ENCODE results near the gene FGD5. TPM values are rescaled to one million over a fixed set of nuclear protein-coding genes. Genes with fewer than 3 reads are reported as not detected.

FGD5 gene, protein sequence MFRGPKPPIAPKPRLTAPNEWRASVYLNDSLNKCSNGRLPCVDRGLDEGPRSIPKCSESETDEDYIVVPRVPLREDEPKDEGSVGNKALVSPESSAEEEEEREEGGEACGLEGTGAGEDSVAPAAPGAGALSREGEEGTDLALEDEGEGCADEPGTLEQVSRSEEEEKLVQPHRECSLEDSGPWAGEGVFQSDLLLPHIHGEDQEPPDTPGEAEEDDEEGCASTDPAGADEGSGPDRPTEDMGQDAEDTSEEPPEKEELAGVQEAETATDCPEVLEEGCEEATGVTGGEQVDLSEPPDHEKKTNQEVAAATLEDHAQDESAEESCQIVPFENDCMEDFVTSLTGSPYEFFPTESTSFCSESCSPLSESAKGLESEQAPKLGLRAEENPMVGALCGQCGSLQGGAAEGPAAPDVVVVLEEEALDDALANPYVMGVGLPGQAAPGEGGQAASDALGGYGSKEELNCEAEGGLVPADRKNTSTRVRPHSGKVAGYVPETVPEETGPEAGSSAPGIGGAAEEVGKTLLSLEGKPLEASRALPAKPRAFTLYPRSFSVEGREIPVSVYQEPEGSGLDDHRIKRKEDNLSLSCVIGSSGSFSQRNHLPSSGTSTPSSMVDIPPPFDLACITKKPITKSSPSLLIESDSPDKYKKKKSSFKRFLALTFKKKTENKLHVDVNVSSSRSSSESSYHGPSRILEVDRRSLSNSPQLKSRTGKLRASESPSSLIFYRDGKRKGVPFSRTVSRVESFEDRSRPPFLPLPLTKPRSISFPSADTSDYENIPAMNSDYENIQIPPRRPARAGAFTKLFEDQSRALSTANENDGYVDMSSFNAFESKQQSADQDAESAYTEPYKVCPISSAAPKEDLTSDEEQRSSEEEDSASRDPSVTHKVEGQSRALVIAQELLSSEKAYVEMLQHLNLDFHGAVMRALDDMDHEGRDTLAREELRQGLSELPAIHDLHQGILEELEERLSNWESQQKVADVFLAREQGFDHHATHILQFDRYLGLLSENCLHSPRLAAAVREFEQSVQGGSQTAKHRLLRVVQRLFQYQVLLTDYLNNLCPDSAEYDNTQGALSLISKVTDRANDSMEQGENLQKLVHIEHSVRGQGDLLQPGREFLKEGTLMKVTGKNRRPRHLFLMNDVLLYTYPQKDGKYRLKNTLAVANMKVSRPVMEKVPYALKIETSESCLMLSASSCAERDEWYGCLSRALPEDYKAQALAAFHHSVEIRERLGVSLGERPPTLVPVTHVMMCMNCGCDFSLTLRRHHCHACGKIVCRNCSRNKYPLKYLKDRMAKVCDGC (N-terminal part only)
- not detected for total RNA-seq (2021; fragmentation: NEBNext Ultra II Directional; extraction: Animal tissue kit (Norgen Biotek cat#: 25700))
- long read RNA-seq = 0 reads

DNA sequence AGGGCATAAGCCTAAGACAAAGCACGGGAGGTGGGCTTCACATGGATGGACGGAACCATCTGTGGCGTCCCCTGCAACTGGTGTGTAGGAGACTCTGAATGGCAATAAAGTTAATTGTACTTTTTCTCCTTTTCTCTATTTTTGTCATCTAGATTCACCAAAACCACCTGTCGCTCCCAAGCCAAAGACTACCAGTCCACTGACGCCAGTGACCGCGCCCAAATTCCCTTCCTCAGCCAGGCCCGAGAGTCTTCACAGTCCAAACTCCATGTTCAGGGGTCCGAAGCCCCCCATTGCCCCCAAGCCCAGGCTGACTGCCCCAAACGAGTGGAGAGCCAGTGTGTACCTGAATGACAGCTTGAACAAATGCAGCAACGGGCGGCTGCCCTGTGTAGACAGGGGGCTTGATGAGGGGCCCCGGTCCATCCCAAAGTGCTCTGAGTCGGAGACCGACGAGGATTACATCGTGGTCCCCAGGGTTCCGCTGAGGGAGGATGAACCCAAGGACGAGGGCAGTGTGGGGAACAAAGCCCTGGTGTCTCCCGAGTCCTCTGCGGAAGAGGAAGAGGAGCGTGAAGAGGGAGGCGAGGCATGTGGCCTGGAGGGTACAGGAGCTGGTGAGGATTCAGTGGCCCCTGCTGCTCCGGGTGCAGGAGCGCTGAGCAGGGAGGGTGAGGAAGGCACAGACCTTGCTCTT is at the start of gene FGD5:
Gene FGD5 (plus strand): TSS at position 159 of the 697 bp plus-strand sequence. CDS start 110 bp downstream, at position 269.
- Mint-ChIP-seq H3K27me3 (ENCODE audit: insufficient read depth) (peaks cover 33% of the 10 kb centered on the region), H3K4me1 (ENCODE audit: low read depth) (no peaks in the 10 kb centered on the region), H3K27ac (no peak within 1 kb of the TSS), H3K9me3 (no peaks in the 10 kb centered on the region), H3K36me3 (ENCODE audit: low read depth) (no peaks in the 10 kb centered on the region), H3K4me3 (no peak within 1 kb of the TSS)
- TF ChIP-seq, protein P1, sequence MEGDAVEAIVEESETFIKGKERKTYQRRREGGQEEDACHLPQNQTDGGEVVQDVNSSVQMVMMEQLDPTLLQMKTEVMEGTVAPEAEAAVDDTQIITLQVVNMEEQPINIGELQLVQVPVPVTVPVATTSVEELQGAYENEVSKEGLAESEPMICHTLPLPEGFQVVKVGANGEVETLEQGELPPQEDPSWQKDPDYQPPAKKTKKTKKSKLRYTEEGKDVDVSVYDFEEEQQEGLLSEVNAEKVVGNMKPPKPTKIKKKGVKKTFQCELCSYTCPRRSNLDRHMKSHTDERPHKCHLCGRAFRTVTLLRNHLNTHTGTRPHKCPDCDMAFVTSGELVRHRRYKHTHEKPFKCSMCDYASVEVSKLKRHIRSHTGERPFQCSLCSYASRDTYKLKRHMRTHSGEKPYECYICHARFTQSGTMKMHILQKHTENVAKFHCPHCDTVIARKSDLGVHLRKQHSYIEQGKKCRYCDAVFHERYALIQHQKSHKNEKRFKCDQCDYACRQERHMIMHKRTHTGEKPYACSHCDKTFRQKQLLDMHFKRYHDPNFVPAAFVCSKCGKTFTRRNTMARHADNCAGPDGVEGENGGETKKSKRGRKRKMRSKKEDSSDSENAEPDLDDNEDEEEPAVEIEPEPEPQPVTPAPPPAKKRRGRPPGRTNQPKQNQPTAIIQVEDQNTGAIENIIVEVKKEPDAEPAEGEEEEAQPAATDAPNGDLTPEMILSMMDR (IDR thresholded peaks at IDR 0.05) = no peak
- DNase-seq = no peak

DNA sequence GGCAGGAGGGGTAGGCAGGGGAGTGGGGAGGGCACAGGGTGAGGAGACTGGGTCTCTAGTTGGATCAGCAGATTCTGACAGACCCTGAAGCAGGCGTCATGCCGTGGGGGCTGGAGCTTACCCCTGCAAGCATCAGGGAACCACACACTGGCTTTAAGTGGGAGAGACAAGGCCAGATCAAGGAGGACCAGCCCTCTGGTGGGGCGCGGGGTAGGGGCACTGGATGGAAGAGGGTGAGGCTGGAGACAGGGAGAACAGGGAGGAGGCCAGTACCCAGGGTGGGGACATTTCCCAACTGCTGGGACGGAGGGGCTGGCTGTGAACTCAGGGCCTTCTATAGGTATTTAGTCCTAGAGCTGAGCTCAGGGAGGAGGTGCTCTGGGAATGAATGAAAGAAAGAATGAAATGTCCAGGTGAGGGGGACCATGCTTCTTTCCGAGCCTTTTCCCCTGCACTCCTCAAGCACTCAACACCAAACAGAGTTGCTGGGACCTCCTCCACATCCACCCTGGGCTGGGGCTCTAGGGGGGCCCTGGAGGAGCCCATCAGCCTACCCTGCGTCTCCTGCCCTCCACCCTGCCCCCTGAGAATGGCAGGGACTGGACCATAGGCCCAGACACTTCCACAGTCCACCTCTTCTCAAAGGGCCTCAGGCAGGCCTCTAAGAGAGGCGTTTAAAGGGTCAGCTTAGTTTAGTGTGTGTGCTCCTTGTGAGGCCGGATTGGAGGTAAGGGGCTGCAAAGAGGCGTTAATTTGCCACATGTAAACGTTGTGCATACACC is 49.0 kb upstream of the FGD5 start:
- Mint-ChIP-seq H3K4me1 (ENCODE audit: low read depth) (no peaks in the 10 kb centered on the region), H3K27me3 (ENCODE audit: insufficient read depth) (peaks cover 48% of the 10 kb centered on the region), H3K36me3 (ENCODE audit: low read depth) (no peaks in the 10 kb centered on the region), H3K4me3 (no peak overlapping the region), H3K27ac (no peak overlapping the region), H3K9me3 (no peaks in the 10 kb centered on the region)
- TF ChIP-seq, protein P1 (IDR thresholded peaks at IDR 0.05) = no peak
- DNase-seq = no peak

DNA sequence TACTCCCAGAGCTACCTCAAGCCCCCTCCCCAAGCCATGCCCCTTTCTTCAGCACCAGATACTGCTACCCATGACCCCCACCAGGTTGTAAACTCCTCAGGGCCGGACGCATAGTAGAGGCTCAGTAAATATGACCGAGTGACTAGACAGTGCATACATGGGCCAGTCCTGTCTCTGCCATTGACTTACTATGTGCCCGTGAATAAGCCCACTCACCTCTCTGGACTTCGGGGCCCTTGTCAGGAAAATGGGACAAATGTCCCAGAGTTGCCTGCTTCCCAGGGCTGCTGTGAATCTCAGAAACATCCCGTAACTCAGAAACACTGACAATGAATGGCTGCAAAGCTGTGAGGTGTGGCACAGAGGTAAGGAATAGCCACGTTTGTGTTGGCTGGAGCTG is 48.2 kb upstream of the FGD5 start:
- H3K36me3 Mint-ChIP-seq (ENCODE audit: low read depth) = no peaks in the 10 kb centered on the region
- no peak for DNase-seq
- H3K27ac Mint-ChIP-seq = no peak overlapping the region
- TF ChIP-seq, protein P1 (IDR thresholded peaks at IDR 0.05) = no peak
- H3K4me3 Mint-ChIP-seq = no peak overlapping the region
- H3K27me3 Mint-ChIP-seq (ENCODE audit: insufficient read depth) = peaks cover 51% of the 10 kb centered on the region
- H3K4me1 Mint-ChIP-seq (ENCODE audit: low read depth) = no peaks in the 10 kb centered on the region
- H3K9me3 Mint-ChIP-seq = no peaks in the 10 kb centered on the region

DNA sequence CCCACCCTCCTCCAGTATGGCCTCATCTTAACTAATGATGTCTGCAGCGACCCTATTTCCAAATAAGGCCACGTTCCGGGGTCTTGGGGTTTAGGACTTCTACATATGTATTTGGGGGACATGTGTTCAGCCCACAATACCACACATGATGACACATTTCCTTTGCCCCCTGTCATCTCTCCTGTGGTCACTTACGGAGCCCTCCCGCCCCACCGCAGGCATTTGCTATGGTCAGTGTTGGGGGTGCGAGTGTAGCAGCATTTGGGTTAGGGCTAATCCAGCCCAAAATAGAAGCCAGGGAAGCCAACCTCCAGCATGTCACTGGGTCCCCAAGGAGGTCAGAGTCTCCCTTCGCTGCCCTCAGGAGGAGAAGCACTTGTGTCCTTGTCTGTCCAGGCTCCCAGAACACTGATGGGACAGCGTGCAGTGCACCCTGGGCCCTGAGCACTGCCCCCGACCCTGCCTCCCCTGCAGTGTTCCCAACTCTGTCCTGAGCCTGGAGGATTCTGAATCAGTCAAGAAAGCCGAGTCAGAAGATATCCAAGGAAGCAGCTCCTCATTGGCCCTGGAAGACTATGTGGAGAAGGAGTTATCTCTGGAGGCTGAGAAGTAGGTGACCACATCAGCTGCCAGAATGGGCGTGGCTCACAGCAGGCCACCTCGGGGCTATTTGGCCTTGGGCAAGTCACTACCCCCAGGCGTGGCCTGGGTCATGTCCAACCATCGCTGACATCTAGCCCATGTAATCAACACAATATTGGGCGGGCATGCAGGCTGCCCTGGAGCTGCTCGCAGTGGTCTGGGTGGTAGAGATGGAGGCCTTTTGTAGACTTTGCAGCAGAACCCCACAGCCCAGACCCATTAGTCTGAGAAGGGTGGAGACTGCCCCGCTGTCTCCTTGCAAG is 46.9 kb upstream of the FGD5 start:
- Mint-ChIP-seq H3K27ac (no peak overlapping the region), H3K36me3 (ENCODE audit: low read depth) (no peaks in the 10 kb centered on the region), H3K27me3 (ENCODE audit: insufficient read depth) (peaks cover 50% of the 10 kb centered on the region), H3K4me1 (ENCODE audit: low read depth) (no peaks in the 10 kb centered on the region), H3K4me3 (no peak overlapping the region), H3K9me3 (no peaks in the 10 kb centered on the region)
- TF ChIP-seq, protein P1 (IDR thresholded peaks at IDR 0.05) = no peak
- no peak for DNase-seq

Data from HFFc6 (cell line).